NB4 (cell line): Measurements from ENCODE around the gene MPHOSPH6.

ENCODE experiments used
- POLR2A ChIP-seq: IDR thresholded peaks from 2 replicates; pipeline ENCODE4 v1.6.1; 2011; ENCODE audit warnings: mild to moderate bottlenecking; ENCODE audit not compliant: insufficient read length; ENCODE audit errors: extremely low read depth
- TF ChIP-seq, protein P1 (sequence below): IDR thresholded peaks from one replicate; pipeline ENCODE4 v1.5.1; 2012; ENCODE audit warnings: low read depth, low read length
- TF ChIP-seq, protein P2 (sequence below): IDR thresholded peaks from 2 replicates; pipeline ENCODE4 v1.6.1; 2011; ENCODE audit warnings: low read depth, low read length

DNA sequence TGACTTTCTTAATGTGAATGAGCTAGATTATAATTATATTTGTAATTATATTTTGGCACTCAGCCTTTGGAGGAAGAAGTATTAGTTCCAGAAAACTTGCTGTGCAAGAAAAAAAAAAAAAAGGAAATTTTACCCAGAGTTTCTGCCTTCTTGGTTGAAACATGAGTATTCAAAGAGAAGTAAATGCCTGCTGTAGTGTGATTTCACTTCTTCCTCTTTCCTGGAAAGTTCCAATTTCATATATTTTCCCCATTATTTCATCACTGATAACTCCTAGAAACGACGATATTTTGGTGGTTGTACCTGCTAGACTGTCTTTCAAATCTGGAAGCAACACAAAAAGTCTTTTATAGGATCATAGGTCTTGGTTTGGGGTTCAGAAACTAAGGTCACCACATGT is 20.4 kb upstream of the MPHOSPH6 start:
- TF ChIP-seq, protein P1, sequence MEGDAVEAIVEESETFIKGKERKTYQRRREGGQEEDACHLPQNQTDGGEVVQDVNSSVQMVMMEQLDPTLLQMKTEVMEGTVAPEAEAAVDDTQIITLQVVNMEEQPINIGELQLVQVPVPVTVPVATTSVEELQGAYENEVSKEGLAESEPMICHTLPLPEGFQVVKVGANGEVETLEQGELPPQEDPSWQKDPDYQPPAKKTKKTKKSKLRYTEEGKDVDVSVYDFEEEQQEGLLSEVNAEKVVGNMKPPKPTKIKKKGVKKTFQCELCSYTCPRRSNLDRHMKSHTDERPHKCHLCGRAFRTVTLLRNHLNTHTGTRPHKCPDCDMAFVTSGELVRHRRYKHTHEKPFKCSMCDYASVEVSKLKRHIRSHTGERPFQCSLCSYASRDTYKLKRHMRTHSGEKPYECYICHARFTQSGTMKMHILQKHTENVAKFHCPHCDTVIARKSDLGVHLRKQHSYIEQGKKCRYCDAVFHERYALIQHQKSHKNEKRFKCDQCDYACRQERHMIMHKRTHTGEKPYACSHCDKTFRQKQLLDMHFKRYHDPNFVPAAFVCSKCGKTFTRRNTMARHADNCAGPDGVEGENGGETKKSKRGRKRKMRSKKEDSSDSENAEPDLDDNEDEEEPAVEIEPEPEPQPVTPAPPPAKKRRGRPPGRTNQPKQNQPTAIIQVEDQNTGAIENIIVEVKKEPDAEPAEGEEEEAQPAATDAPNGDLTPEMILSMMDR, result no peak
- no peak for TF ChIP-seq POLR2A
- TF ChIP-seq, protein P2, sequence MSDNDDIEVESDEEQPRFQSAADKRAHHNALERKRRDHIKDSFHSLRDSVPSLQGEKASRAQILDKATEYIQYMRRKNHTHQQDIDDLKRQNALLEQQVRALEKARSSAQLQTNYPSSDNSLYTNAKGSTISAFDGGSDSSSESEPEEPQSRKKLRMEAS, result no peak
